ENCODE results near the gene CHRNA4.

Gene CHRNA4

DNA sequence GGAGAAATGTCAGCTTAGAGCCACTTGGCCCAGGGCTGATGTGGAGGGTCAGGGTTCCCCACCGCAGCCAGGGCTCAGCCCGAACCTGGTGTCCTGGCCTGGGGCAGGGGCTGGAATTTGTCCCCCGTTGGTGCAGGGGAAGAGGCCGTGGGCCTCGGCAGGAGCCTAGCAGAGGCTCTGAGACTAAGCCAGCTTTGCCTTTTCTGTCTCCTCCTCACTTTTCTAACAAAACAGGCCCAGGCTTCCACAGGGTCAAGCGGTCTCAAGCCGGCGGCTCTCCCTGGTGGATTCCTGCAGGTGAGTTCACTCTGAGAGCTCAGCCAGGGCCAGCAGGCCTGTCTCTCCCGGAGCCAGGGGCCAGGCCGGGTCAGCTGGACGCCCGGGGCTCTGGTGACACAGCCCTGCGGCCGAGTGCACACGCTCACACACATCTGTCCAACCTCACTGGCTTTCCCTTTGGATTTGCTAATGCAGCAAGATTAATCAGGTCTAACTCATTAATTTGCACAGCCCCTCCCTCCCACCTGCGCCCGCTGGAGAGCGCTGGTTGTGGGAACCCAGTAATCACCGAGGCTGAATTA, 2.9 kb upstream of the CHRNA4 start:
- no peak for DNase-seq (ENCODE audit: low read depth in 3 of 3)

DNA sequence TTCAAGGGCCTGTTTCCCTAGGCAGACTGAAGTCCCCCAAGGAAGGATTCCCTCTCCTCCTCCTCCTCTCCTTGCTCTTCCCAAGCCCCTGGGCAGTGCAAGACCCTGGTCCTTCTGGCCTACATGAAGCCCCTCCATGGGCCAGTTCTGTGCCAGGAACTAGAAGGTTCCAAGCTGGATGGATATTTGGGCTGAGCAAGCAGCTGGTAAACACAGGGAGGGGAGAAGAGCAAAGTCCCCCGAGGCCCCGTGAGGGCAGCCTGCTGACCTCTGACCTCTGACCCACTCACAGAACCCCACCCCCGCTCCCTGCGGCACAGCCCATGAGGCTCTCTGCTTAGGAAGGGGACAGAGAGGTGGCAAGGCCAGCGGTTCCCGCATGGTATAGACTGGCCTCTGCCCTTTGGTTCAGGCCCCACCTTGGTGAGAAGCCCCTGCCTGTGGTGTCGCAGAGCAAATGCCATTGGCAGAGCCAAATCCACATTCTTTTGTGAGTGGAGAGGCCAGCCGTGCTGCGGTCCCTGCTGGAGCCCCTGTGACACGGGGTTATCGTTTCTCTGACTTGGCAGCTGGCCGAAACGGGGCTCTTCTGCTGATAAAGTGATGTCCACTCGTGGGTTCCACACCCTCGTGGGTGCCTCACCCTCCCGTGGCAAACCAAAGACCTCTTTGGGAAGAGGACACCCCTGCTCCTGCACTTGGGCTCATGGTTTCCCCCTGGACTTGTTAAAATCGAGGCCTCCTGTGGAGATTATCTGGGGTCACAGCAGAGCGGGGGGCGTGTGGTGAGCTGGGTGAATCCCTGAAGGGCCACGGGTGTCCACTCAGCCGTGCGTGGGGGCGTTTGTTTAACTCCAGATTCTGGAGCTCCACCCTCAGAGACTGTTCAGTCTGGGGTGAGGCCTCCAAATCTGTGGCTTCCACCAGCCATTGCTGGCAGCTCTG, 2.1 kb upstream of the CHRNA4 start:
- DNase-seq (ENCODE audit: low read depth in 3 of 3) = no peak

DNA sequence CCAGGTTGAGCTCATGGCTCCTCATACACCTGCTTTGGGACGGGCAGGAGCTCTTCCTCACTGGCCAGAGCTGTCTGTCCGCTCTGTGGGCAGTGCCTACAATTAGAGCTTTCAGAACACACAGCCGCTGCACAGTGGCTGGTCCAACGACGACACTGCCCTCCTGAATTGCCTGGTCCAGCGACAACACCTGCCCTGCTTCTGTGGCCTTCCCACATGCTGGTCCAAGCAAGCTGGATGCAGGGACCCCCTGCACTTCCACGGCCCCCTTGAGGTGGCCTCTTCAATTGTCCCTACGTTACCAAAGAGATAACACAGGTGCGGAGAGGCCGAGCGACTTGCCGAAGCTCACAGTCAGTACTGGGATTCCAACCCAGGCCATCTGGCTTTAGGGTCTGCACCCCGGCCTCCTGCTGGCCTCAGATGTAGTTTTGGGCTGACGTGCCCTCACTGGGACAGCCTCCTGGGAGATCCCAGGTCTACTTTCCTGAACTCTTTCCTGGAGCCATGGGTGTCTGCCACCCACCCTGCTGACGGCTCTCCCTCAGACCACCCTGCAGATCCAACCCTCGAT, 1.4 kb upstream of the CHRNA4 start:
- no peak for DNase-seq (ENCODE audit: low read depth in 3 of 3)

DNA sequence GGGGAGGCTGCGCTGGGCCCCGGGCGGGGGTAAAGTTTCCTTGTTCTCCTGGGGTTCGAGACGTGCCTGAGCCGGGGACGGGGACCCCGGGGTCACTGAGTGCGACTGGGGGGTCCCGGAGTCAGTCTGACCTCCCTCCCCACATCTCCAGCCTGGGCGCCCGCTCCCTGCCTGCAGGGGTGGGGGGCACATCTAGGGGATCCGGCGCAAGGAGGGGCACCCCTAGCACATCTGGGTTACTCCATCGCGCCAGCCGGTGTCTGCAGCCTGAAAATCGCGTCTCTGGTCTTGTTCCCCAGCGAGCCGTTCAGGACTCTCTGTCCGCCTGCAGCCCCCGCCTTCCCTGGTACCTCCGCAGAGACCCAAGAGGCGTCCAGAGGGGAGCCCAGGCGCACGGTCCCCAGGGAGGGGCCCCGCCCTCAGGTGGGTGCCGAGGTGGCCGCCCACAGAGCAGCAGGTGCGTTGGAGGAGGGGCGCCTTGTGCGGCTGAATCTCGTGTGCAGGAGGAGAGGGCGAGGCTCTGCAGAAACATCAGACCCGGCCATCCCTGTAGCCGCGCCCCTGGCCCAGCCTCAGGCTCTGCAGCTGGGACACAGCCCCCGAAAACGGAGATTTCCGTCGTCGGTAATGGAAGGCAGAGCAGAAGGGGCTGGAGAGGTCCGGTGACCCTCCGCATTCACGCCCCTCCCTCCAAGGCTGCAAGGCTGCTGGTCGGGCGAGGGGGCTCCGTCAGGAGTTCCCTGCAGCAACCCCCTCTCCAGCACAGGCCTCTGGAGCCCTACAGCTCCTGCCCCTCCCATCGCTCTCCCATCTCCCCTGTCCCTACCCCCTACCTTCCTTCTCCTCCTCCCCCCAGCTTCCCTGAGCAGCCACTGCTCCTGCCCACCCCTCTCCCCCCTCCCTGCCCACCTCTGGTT, 628 bp upstream of the CHRNA4 start:
- DNase-seq (ENCODE audit: low read depth in 3 of 3) = no peak

DNA sequence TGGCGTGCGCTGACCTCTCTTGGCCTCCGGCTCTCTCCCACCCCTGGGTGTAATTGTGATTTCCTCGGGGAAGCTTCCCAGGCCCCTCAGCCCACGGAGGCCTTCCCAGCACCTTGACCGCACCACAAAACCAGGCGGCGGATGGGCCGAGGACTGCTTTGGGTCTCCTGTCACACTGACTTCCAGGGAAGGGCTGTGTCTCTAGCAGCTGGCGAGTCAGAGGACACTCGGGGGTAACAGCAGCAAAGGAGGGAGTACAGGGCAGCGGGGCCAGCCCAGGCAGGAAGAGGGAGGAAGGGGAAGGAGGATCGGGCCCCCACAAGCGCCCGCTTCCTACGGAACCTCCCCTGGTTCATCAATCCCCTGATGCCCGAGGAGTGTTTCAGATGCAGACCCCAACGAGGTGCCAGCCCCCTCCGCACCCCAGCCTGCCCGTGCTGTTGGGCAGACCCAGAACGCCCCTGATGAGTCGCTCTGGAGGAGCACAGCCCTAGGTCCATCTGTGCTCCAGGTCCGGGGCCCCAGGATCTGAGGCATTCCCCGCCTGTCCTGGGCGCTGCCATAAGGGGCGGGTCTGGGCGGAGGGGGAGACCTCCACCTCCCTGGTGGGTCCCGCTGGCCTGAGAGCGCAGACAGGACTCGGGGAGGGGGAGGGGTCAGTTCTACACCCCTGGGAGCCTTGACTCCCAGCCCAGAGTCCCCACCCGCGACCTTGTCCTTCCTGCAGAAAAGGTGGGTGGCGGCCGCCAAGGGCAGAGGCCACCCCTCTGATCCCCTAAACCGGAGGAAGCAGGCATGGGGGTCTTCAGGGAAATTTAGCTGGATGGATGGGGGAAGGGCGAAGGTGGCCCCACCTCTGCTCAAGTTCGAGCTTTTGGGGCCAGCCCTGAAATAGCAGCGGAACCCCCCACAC, 956 bp downstream of the CHRNA4 start:
- no peak for DNase-seq (ENCODE audit: low read depth in 3 of 3)

DNA sequence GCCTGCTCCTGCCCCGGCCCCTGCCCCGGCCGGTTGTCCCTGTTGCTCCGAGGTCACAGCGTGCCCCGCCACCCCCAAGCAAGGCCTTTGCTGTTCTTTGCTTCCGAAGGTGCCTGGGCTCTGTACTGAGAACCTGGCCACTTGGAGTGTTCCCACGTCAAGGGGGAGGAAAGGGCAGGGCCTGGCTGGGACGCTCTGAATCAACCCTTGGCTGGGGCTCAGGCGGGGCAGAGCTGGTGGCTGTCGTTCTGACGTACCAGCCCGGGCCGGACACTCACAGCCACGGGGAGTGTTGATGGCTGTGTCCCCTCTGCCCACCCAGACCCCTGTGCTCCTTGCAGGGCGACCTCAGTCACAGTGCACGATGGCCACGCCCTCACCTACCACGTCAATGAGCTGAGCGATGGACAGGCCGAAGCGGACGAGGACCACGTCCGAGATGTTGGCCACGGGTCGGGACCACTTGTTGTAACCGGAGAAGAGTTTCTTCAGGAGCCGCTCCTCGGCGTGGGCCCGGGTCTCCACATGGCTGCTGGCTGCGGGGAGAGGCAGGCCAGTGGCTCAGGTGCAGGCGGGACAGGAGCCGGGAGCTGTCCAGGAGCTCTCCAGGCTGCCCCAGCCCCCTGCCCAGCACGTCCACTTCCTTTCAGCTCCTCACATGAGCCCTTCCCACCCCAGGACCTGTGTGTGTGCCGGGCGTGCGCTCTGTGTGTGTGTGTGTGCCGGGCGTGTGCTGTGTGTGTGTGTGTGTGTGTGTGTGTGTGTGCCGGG, 1.8 kb downstream of the CHRNA4 start:
- no peak for DNase-seq (ENCODE audit: low read depth in 3 of 3)

DNA sequence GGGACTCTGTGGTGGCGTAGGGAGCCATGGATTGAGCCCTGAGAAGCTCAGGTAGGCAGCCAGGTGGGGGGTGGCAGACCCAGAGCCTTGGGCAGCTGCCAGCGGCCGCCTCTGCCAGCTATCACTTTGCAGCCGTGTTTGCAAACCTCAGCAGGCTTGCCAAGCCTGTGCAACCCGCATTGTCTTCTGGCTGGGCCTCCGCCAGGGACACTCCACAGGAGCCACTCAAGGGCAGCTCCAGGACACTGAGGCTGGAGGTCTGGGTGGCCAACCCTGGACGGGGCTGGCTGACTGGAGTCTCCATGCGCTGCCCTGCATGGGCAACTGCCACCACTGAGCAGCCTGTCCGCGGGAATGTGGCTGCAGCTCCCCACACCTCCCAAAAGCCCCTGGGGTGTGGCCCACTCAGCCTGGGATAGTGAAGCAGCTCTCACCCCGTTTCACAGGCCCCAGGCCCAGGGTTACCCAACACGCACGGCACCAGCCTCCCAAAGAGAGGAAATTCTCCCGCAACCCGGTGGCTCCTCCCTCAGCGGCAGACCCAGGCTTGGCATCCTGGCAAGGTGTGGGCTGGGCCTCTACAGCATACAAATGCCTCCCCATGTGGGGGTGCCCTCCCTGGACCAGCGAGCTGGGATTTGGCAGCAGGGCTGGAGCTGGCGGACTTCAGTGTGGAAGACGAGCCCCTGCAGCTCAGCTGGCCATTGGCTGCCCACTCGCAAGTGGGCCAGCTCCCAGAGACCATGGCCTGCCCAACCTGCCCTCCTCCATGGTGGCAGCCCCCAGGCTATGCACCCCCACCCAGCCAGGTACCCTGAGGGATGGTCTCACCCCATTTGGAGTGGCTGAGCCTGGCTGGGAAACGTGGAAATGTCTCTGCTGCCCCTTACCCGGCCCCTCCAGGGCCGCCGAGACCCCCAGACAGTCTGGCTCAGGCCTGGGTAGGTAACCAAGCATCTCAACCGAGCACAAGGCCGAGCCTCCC, 2.9 kb downstream of the CHRNA4 start:
- no peak for DNase-seq (ENCODE audit: low read depth in 3 of 3)

DNA sequence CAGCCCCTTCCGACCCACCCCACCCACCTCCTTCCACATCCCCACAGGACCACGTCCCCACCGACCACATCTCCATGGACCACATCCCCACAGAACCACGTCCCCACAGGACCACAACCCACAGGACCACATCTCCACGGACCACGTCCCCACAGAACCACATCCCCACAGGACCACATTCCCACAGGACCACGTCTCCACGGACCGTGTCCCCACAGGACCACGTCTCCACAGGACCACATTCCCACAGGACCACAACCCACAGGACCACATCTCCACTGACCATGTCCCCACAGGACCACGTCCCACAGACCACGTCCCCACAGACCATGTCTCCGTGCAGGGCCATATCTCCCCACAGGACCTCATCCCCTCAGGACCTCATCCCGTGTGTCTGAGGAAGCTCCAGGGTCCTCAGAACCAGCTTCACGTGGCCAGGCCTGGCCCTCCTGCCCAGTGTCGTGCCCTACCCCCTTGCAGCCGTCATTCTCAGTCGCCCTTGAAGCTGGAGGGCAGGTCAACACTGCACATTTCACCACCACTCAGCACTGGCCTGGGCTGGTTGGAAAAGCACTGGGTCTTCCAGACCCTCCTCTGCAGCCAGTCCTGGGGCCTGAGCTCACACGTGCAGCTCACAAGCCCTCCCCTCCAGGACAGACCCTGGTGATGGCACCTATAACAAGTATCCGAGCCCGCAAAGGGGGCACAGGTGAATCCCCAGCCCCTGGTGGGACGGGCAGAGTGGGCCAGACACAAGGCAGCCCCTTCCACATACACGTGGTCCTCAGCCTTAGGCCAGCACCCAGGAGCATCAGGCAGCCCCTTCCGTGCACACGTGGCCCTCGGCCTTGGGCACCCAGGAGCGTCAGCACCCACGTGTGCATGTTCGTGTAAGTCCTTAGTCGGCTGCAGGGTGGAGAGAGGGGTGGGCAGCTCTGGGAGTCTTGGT, 3.9 kb downstream of the CHRNA4 start:
- no peak for DNase-seq (ENCODE audit: low read depth in 3 of 3)

DNA sequence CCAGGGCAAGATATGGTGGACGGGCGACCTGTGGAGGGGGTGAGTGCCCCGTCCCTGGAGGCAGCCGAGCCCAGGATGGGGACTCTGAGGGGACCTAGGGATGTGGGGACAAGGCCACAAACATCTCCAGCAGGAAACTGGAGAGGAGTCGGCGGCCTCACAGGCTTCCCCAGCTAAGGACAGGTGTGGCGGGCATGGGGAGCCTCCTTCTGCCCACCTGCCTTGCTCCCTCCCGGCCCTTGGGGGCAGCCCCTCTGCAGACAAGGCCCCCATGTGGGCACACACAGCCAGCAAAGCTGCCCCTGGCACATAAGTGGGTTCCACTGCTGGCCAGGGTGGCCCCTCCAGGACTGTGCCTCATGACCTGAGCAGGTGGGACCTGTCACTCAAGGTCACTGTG, 4.6 kb downstream of the CHRNA4 start:
- no peak for DNase-seq (ENCODE audit: low read depth in 3 of 3)

DNA sequence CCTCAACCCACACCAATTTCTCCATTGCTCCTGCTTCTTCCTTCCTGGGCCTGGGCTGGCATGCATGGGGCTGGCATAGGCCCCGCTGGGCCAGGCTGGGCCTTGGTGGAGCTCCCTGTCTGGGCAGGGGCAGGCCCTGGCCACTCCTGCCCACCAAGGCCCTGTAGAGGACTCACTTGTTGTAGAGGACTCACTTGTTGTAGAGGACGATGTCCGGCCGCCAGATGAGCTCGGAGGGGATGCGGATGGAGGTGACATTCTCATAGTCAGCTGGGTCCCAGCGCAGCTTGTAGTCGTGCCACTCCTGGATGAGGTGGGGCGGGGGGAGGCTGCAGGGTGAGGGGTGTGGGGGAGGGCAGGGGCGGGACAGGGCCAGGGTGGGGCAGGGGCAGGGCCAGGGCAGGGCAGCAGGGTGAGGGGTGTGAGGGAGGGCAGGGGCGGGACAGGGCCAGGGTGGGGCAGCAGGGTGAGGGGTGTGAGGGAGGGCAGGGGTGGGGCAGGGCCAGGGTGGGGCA, 5.3 kb downstream of the CHRNA4 start:
- DNase-seq (ENCODE audit: low read depth in 3 of 3) = no peak

DNA sequence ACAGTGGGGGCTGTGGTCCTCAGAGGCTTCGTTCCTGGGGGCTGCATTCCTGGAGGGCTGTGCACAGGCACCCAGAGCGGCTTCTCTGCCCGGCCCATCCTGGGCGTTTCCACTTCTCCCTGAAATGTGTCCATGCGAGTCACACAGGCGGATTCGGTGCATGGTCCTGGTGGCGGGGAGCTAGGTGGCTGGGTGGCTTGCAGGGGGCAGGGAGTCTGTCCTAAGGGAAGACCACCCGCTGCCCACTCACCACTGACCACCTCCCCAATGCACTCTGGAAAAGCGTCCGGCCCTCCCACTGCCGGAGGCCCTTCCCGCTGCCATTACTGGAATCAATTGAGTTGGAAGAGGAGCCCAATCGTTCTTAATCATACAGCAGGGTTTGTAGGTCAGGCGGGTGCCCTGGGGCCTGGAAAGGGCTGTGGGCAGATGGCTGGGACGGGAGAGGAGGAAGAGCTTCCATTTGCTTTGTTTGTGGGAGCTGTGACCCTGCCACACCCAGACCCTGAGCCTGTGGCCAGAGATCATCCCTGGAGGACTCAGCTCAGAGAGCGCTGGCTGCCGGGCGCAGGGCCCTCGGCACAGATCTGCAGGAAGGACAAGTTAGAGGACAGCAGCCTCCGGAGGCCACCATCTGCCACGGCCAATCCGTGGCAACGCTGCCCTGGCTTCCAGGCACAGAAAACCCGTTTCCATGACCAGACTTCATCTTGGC, 6.4 kb downstream of the CHRNA4 start:
- no peak for DNase-seq (ENCODE audit: low read depth in 3 of 3)

DNA sequence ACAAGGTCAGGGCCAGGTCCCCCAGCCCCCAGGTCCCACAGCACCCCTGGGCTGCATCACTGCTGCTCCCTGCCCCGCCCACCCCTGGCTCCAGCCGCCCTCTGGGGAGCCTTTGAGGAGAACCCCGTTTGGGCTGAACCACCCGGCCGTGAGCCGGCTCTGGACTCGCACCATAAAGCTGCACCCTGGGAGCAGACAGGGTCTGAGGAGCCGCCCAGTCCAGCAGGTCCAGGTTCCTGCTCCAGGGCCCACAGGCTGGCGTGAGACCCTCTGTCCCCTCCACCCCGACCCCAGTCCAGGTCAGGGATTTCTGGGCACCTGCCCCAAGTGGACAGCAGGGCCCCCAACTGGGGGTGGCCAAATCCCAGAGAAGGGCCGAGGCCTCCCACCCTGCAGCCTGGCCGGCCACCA, 8.3 kb downstream of the CHRNA4 start:
- DNase-seq (ENCODE audit: low read depth in 3 of 3) = no peak

DNA sequence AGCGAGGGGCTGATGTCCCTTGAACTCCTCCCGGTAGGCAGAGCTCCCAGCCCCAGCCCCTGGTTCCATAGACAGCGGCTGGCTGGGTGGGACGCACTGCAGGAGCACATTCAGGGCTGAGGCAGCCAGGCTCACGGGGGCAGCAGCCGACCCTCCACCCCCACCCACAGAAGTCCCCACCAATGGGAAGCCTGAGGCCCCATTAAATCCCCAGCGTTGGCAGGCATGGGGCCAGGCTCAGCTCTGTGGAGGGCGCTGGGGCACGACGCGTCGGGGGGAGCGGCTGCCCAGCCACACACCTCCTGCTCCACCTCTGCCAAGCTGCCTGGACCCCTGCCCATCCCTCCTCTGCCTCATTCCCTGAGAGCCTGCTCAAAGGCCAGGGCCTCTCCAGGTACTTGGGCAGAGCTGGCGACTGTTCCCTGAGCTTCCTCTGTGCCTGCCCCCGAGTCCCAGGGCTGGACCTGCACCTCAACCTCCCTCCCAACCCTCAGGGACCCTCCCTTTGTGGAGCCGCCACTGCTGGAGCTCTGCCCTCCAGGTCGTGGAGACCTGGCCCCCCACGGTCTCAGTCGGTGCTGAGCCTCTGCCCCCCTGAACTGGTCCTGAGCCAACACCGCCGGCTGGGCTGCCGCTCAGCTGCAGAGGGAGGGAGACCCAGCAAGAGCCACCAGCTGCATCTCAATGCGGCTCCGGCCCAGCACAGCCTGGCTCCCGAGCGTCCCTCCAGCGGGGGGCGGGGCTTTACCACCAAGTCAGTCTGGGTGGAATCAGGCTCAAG, 9.1 kb downstream of the CHRNA4 start:
- DNase-seq (ENCODE audit: low read depth in 3 of 3) = no peak

DNA sequence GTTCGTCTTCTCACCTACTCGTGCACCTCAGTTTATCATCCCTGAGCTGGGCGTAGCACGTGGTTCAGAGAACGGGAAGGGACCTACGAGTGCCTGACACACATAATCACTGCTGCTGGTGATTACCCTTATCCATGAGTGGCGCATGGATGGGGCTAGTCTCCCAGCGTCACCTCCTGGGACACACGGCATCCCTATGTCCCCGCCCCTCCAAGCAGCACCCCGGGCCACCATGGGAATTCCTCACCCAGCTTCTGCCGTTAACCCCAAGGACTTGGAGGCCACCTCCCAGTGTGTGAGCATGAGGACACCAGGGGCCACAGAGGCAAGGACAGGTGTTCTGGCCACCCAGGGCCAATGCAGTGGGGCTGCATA, 9.8 kb downstream of the CHRNA4 start:
- no peak for DNase-seq (ENCODE audit: low read depth in 3 of 3)

DNA sequence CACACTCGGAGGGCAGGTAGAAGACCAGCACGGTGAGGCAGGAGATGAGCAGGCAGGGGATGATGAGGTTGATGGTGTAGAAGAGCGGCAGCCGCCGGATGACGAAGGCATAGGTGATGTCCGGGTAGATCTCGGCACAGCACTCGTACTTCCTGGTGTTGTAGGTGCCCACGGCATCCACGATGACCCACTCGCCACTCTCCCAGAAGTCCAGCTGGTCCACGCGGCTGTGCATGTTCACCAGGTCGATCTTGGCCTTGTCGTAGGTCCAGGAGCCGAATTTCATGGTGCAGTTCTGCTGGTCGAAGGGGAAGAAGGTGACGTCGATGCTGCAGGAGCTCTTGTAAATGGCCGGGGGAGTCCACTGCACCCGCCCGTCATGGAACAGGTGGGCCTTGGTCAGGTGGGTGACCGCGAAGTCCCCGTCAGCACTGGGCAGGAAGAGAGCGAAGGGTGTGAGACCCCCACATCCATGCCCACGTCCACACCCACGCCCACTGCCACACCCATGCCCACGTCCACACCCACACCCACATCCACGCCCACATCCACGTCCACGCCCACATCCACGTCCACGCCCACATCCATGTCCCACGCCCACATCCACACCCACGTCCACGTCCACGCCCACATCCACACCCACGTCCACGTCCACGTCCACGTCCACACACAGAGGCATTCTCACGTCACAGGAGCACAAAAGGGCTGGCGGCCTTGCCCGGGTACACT, 10.4 kb downstream of the CHRNA4 start:
- DNase-seq (ENCODE audit: low read depth in 3 of 3) = no peak
